Large intestine (tissue), 3 donors: ENCODE results near the gene ZC3H14. TPM values are rescaled to one million over a fixed set of nuclear protein-coding genes. Genes with fewer than 3 reads are reported as not detected.

Experiments used
- DNase-seq, 2 donors: peaks; one replicate each; pipeline versions ENCODE4 v3.0.0 to v3.0.0-alpha.2; 2013
- H3K27ac ChIP-seq: one replicate; pipeline ENCODE4 v1.5.1; 2013; ENCODE audit warnings: low read length
- H3K27me3 ChIP-seq: 2 replicates; pipeline ENCODE4 v1.6.1; 2013; ENCODE audit warnings: low read length; ENCODE audit not compliant: control insufficient read depth, insufficient read depth
- H3K36me3 ChIP-seq: 2 replicates; pipeline ENCODE4 v1.6.1; 2013; ENCODE audit warnings: low read length; ENCODE audit not compliant: control insufficient read depth, insufficient read depth
- H3K4me1 ChIP-seq: one replicate; pipeline ENCODE4 v1.6.1; 2013; ENCODE audit warnings: low read length; ENCODE audit not compliant: control insufficient read depth, insufficient read depth
- H3K4me3 ChIP-seq: one replicate; pipeline ENCODE4 v1.5.1; 2013; ENCODE audit warnings: low read length
- H3K9me3 ChIP-seq: one replicate; pipeline ENCODE4 v1.6.1; 2013; ENCODE audit warnings: mild to moderate bottlenecking, low read depth, low read length, moderate library complexity; ENCODE audit not compliant: control insufficient read depth
- WGBS: methylation state at CpG from one replicate; pipeline ENCODE4 v1.1.5; 2013; ENCODE audit warnings: low lambda C conversion rate; ENCODE audit not compliant: insufficient coverage; 5-methylcytosine and 5-hydroxymethylcytosine counted together
- polyA plus RNA-seq: library from polyadenylated mRNA; unstranded; fragments of 120-200 nt; gene quantifications from one replicate; pipeline ENCODE4 v1.2.1, GENCODE V29; 2013

ZC3H14 gene
- polyA plus RNA-seq, 1 donor, result 65.0 TPM

DNA sequence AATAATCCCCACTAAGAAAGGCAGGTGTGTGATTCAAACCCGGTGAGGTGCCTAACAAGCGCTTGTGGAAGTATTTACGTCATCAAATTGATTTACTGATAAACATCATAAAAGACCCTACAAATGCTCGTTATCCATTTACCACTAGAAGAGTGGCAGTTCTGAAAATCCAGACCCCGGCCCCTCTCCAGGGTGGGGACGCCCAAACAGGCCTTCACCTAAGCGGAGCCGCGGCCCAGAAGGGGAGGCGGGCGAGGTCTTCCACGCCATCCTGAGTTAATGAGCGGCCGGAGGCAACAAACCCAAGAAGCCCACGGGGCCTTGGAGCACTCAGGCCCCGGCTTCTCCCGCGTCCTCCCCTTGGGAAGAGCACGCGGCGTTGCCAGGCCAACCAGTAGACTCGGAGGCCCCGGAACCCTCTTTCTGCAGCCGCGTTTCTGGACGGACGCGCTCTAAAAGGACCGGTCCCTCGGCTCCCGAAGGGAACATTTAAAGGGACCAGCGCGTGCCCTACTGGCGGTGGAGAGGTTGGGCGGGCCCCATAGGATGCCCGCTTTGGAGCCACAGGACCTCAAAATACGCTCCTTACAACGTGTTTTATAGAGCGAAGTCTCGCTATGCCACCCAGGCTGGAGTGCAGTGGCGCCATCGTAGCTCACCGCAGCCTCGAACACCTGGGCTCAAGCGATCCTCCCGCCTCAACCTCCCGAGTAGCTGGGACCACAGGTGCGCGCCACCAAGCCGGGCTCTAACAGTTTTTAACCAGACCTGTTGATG is 11.6 kb upstream of the ZC3H14 start:
- no CpG with 5 or more reads among the region's 50 CpGs for WGBS
- peak; percentile 77 to 88 for DNase-seq
- H3K27ac ChIP-seq, result no peak overlapping the region

DNA sequence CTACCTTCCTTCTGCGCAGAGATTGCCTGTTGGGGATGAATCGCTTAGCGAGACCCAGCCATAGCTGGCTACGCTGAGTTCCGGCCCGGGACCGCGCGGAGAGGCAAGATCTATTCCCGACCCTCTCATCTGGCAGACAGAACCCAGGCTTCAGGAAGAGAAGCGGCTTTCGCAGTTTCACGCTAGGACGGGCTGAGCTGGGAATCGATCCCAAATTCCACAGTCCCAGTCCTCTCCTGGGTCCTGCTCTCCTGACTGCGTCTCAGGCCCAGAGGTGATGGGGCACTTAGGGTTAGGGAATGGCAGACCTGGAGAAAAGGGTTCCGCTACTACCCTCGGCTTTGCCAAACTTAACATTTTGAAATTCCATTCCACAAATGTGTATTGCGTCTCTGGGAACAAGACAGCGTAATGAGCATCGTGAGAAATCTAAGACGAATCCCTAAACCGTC is 10.8 kb upstream of the ZC3H14 start:
- Histone ChIP-seq H3K9me3 (no peaks in the 10 kb centered on the region), H3K27ac (peak overlapping the region; percentile 8), H3K36me3 (peaks cover 9% of the 10 kb centered on the region), H3K4me3 (peak overlapping the region; percentile 76), H3K27me3 (peaks cover 24% of the 10 kb centered on the region), H3K4me1 (peaks cover 30% of the 10 kb centered on the region)
- WGBS, result no CpG with 5 or more reads among the region's 23 CpGs
- DNase-seq, result peak in 1 of 2 donors; percentile 39

More for the DNA sequence above, 11.6 kb upstream of the ZC3H14 start:
- Histone ChIP-seq H3K4me3 (peak overlapping the region; percentile 76), H3K27me3 (peaks cover 21% of the 10 kb centered on the region), H3K9me3 (no peaks in the 10 kb centered on the region), H3K4me1 (peaks cover 30% of the 10 kb centered on the region), H3K36me3 (peaks cover 9% of the 10 kb centered on the region)

DNA sequence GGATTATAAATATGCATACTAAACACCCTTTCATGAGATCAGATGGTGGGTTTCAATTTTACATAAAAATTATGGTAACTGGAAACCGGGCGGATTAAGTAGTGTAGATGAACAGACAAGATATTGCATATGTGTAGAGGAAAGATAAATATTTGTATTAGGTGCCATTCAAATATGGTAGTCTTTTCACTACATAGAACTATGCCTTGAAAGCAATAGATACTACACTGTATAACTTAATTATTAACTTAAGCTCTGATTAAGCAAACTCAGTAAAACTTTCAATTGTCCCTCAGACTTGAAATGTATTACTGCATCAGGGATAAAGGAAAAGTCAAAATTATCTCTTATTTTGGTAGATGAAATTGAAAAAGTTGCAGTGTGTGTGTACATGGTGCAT is 10.0 kb upstream of the ZC3H14 start:
- peaks cover 9% of the 10 kb centered on the region for H3K36me3 ChIP-seq
- 17% methylated on average over 2 of the region's 2 CpGs for WGBS
- H3K27me3 ChIP-seq, result peaks cover 24% of the 10 kb centered on the region
- H3K27ac ChIP-seq, result no peak overlapping the region
- peaks cover 30% of the 10 kb centered on the region for H3K4me1 ChIP-seq
- H3K9me3 ChIP-seq, result no peaks in the 10 kb centered on the region
- DNase-seq, result peak in 1 of 2 donors; percentile 58
- no peak overlapping the region for H3K4me3 ChIP-seq

DNA sequence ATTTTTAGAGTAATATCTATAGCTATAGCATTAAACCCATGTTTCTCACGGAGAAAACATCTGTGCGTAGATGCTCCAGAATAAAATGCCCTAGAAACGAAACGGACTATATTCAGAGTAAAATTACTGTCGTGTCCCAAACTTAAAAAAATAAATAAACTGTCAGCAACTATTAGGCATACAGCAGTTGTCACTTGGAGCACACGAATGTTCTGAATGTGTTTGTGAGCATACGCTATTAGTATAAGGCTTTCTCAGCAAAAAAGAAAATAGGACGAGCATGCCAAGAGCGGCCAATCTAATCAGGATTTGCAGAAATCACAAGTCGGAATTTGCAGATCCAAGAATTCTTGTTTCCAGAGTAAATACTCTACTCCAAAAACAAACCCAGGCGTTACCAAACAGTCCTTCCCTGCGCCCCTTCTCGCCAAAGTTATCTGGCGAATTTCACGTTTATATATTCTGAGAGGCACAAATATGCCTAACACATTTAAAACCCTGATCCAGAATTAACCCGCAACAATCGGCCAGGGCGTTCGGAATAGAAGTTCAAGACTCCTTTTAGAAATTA is 8.9 kb upstream of the ZC3H14 start:
- H3K36me3 ChIP-seq, result peaks cover 3% of the 10 kb centered on the region
- peak in 1 of 2 donors; percentile 67 for DNase-seq

DNA sequence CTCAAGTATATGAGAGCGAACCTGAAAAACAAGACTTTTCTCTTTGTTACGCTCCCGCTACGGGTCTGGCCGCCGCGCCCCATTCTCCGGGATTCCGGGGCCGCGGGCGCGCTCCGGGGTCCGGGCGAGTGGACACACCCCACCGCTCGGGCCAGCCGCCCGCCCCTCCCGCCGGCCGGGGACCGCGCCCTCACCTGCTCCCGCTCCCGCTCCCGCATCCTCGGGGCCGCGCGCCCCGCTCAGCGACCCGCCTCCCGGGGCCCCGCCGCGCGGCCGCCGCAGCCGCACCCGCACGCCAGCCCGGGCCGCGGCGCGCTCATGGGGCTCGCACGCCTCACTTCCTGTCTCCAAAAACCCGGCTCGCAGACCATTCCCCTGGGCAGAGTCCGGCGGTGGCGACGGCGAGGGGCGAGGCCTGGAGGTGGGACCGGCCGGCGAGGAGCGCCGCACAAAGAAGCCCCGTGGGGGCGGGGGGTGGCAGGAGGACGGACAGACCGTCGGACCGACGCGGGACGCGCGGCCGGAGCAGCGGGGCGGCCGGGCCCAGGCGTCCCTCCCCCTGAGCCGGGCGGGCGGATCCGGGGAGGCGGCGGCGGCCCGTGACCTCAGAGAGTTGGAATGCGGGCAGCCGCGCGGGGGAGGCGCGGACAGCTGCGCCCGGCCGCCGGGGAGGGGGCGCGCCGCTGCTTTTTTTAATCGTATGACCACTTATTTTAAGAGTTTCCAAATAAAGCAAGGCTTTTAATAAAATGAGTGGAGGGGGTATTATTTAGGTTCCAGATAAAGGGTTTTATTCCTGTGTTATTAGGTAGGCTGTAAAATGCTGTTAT is 8.2 kb upstream of the ZC3H14 start, which contains the start of gene PTPN21:
Gene PTPN21, minus strand, starts transcription at position 551 of the 830 bp plus-strand sequence. CDS start 4,590 bp downstream, outside the sequence.
- DNase-seq, result peak; percentile 52 to 79
- Histone ChIP-seq H3K36me3 (no peaks in the 10 kb centered on the region), H3K4me1 (peaks cover 30% of the 10 kb centered on the region), H3K4me3 (peak within 1 kb of the TSS; percentile 54), H3K27ac (peak within 1 kb of the TSS; percentile 27), H3K9me3 (no peaks in the 10 kb centered on the region), H3K27me3 (peaks cover 24% of the 10 kb centered on the region)
- WGBS, result no CpG with 5 or more reads among the region's 103 CpGs

More for the DNA sequence above, 8.9 kb upstream of the ZC3H14 start:
- Histone ChIP-seq H3K27ac (peak overlapping the region; percentile 27), H3K27me3 (peaks cover 24% of the 10 kb centered on the region), H3K9me3 (no peaks in the 10 kb centered on the region), H3K4me1 (peaks cover 30% of the 10 kb centered on the region), H3K4me3 (peak overlapping the region; percentile 53)
- WGBS, result no CpG with 5 or more reads among the region's 19 CpGs

GRCh38 chr14:88556581-88556980 is 6.3 kb upstream of the ZC3H14 start:
- H3K4me3 ChIP-seq, result no peak overlapping the region
- no peaks in the 10 kb centered on the region for H3K9me3 ChIP-seq
- no peak for DNase-seq
- peaks cover 24% of the 10 kb centered on the region for H3K27me3 ChIP-seq
- no peaks in the 10 kb centered on the region for H3K36me3 ChIP-seq
- peaks cover 26% of the 10 kb centered on the region for H3K4me1 ChIP-seq
- WGBS, result 67% methylated on average over 1 of the region's 3 CpGs
- H3K27ac ChIP-seq, result no peak overlapping the region

GRCh38 chr14:88559852-88560251 is 3.0 kb upstream of the ZC3H14 start:
- H3K4me3 ChIP-seq, result no peak overlapping the region
- no peak overlapping the region for H3K27ac ChIP-seq
- no peaks in the 10 kb centered on the region for H3K9me3 ChIP-seq
- H3K36me3 ChIP-seq, result no peaks in the 10 kb centered on the region
- peak in 1 of 2 donors; percentile 37 for DNase-seq
- peaks cover 10% of the 10 kb centered on the region for H3K27me3 ChIP-seq
- WGBS, result no CpG with 5 or more reads among the region's 1 CpG
- H3K4me1 ChIP-seq, result peaks cover 14% of the 10 kb centered on the region

DNA sequence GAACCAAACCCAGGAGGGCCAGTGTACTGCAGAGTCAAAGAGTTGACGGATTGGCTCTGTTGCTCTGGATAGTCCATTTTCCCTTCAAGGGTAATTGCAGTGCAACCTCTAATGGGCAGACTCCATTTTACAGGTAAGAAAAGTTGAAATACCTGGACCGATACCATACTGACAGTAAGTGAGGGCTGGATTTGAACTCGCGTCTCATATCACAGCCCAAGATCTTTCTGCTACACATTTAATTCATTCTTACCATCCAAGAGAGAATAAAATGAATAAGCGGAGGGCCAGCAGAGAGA is 356 bp upstream of the ZC3H14 start:
- Histone ChIP-seq H3K27ac (no peak overlapping the region), H3K4me3 (peak overlapping the region; percentile 92), H3K36me3 (no peaks in the 10 kb centered on the region), H3K4me1 (peaks cover 11% of the 10 kb centered on the region), H3K27me3 (no peaks in the 10 kb centered on the region), H3K9me3 (no peaks in the 10 kb centered on the region)
- DNase-seq, result no peak
- no CpG with 5 or more reads among the region's 5 CpGs for WGBS

DNA sequence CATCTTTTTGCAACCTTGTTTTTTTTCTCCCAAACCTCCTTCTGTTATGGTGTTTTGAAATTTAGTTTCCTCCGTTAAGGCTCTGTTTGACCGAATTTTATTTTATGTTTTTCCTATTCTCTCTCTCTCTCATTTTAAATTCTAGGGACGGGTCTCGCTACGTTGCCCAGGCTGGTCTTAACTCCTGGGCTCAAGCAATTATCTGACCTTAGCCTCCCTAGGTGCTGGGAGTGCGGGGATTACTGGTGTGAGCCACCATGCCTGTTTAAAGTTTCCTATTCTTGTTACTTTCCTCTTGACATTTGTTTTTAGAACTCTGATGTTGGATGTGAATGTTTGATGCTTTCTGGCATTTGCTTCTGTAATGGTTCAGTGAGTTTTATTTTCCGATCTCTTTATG is 1.0 kb downstream of the ZC3H14 start:
- no peaks in the 10 kb centered on the region for H3K27me3 ChIP-seq
- peaks cover 12% of the 10 kb centered on the region for H3K36me3 ChIP-seq
- 18% methylated on average over 5 of the region's 7 CpGs for WGBS
- peak overlapping the region; percentile 92 for H3K4me3 ChIP-seq
- DNase-seq, result peak in 1 of 2 donors; percentile 18
- H3K4me1 ChIP-seq, result peaks cover 11% of the 10 kb centered on the region
- H3K27ac ChIP-seq, result peak overlapping the region; percentile 61
- no peaks in the 10 kb centered on the region for H3K9me3 ChIP-seq

DNA sequence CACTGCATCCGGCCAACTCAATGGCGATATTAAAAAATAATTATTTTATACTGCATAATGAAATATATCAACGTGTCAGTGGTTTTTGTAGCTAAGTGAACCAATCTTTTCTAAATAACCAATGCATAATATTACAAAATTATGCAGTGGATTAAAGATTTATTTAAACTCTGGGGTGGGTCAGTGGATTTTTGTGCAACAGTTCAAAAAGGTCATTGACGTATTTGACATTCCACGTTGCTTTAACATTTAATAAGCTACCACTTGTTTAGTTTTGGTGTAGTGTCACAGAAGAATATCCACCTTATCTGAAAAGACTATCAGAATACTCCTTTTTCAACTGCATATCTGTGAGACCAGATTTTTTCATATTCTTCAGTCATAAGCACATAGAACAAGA is 2.6 kb downstream of the ZC3H14 start:
- Histone ChIP-seq H3K36me3 (peaks cover 24% of the 10 kb centered on the region), H3K4me1 (peaks cover 11% of the 10 kb centered on the region), H3K9me3 (no peaks in the 10 kb centered on the region), H3K27me3 (no peaks in the 10 kb centered on the region), H3K4me3 (no peak overlapping the region), H3K27ac (no peak overlapping the region)
- no peak for DNase-seq
- WGBS, result 92% methylated on average over 3 of the region's 5 CpGs
